Natural killer cell (primary cell): ENCODE data around the gene RHOD. TPM values are rescaled to one million over a fixed set of nuclear protein-coding genes. Genes with fewer than 3 reads are reported as not detected.

Source experiments
- ATAC-seq, 3 donors: fragments of 150-1000 bp in 2 of 3; fragments of 200-7000 bp in 1 of 3; cut with Tn5 transposase; 1 replicate in 1 of 3; 2 replicates in 2 of 3; pipeline ENCODE4 v1.10.0; 2021; ENCODE audit warnings: mild to moderate bottlenecking in 2 of 3, moderate library complexity in 2 of 3
- DNase-seq, 2 donors: peaks; one replicate each; pipeline versions ENCODE4 v3.0.0 to v3.0.0-alpha.2; 2013 to 2021; ENCODE audit warnings: mixed read lengths in 1 of 2
- H3K27ac ChIP-seq: one replicate; pipeline ENCODE4 v1.5.1; 2013; ENCODE audit warnings: mild to moderate bottlenecking, low read length
- H3K27me3 ChIP-seq: one replicate; pipeline ENCODE4 v1.6.1; 2013; ENCODE audit warnings: low read length; ENCODE audit not compliant: control insufficient read depth, insufficient read depth
- H3K36me3 ChIP-seq: one replicate; pipeline ENCODE4 v1.6.1; 2013; ENCODE audit warnings: low read length; ENCODE audit not compliant: control insufficient read depth, insufficient read depth
- H3K4me1 ChIP-seq: one replicate; pipeline ENCODE4 v1.6.1; 2013; ENCODE audit warnings: low read length; ENCODE audit not compliant: control insufficient read depth, insufficient read depth
- H3K4me3 ChIP-seq: one replicate; pipeline ENCODE4 v1.5.1; 2013; ENCODE audit warnings: low read length
- H3K9me3 ChIP-seq: one replicate; pipeline ENCODE4 v1.6.1; 2013; ENCODE audit warnings: low read length; ENCODE audit not compliant: control insufficient read depth, insufficient read depth
- H3K27ac Mint-ChIP-seq, 2 donors: one replicate each; pipeline ENCODE4 v1.8.0; 2022; ENCODE audit warnings: mild to moderate bottlenecking in 2 of 2, mixed read lengths in 2 of 2, moderate library complexity in 1 of 2
- H3K27me3 Mint-ChIP-seq, 2 donors: one replicate each; pipeline ENCODE4 v1.8.0; 2022; ENCODE audit warnings: low read depth in 2 of 2, mixed read lengths in 2 of 2
- H3K36me3 Mint-ChIP-seq: one replicate; pipeline ENCODE4 v1.8.0; 2022; ENCODE audit warnings: mixed read lengths
- H3K4me1 Mint-ChIP-seq, 2 donors: one replicate each; pipeline ENCODE4 v1.8.0; 2022; ENCODE audit warnings: mixed read lengths in 2 of 2
- H3K4me3 Mint-ChIP-seq: one replicate; pipeline ENCODE4 v1.8.0; 2022; ENCODE audit warnings: mild to moderate bottlenecking, moderate library complexity, mixed read lengths
- H3K9me3 Mint-ChIP-seq, 2 donors: one replicate each; pipeline ENCODE4 v1.8.0; 2022; ENCODE audit warnings: mixed read lengths in 2 of 2
- CTCF ChIP-seq: fragments of 200-600 bp; IDR thresholded peaks from one replicate; pipeline ENCODE4 v1.8.0; 2022; ENCODE audit warnings: antibody characterized with exemption
- whole genome bisulfite sequencing: methylation state at CpG from one replicate; pipeline ENCODE4 v1.1.7; 2013; ENCODE audit warnings: missing lambda C conversion rate; ENCODE audit not compliant: insufficient coverage; 5-methylcytosine and 5-hydroxymethylcytosine counted together
- intact Hi-C: fragments of 100-400 bp; cut with micrococcal nuclease; formaldehyde crosslinking; loops from one replicate; pipeline ENCODE4 v1.14.2; 2022
- total RNA-seq, 4 donors: library from RNA; stranded (reverse); fragments of 120-200 nt in 1 of 4; gene quantifications; one replicate each; pipeline versions ENCODE4 v1.2.3 to v1.2.4, GENCODE V29; 2013 to 2022

RHOD gene
- total RNA-seq, 3 donors from 2014 or later (not counting 1 experiment from before 2014, with no cell fraction given), result not detected

- H3K9me3 Mint-ChIP-seq, result no peaks in the 10 kb centered on the region
- intact Hi-C loops, result no loop called here
- DNase-seq (no peak), ATAC-seq (no peak)
- no peak overlapping the region for H3K27ac ChIP-seq
- TF ChIP-seq CTCF, result no peak
- H3K4me1 ChIP-seq, result peaks cover 32% of the 10 kb centered on the region
- no peak overlapping the region for H3K27ac Mint-ChIP-seq
- peaks cover 12 to 29% of the 10 kb centered on the region in 2 donors for H3K4me1 Mint-ChIP-seq
- H3K36me3 ChIP-seq, result no peaks in the 10 kb centered on the region
- WGBS, result 83% methylated on average over 5 of the region's 5 CpGs
- peaks cover 20 to 21% of the 10 kb centered on the region in 2 donors for H3K27me3 Mint-ChIP-seq
- H3K27me3 ChIP-seq, result peaks cover 20% of the 10 kb centered on the region
- H3K4me3 Mint-ChIP-seq, result no peak overlapping the region
- H3K9me3 ChIP-seq, result no peaks in the 10 kb centered on the region
- H3K4me3 ChIP-seq, result no peak overlapping the region
- H3K36me3 Mint-ChIP-seq, result no peaks in the 10 kb centered on the region
Observed at GRCh38 chr11:67026941-67027340, 29.7 kb upstream of the RHOD start.

GRCh38 chr11:67027483-67027930 is 29.1 kb upstream of the RHOD start:
- H3K27ac Mint-ChIP-seq, result no peak overlapping the region
- Histone ChIP-seq H3K27ac (no peak overlapping the region), H3K27me3 (peaks cover 15% of the 10 kb centered on the region), H3K36me3 (no peaks in the 10 kb centered on the region), H3K4me3 (no peak overlapping the region), H3K9me3 (no peaks in the 10 kb centered on the region), H3K4me1 (peaks cover 27% of the 10 kb centered on the region)
- no peak for TF ChIP-seq CTCF
- peaks cover 18% of the 10 kb centered on the region in 2 donors for H3K27me3 Mint-ChIP-seq
- H3K4me1 Mint-ChIP-seq, result peaks cover 12 to 24% of the 10 kb centered on the region in 2 donors
- intact Hi-C loops, result no loop called here
- ATAC-seq, result no peak
- 74% methylated on average over 12 of the region's 12 CpGs for WGBS
- no peak overlapping the region for H3K4me3 Mint-ChIP-seq
- no peak for DNase-seq
- no peaks in the 10 kb centered on the region for H3K36me3 Mint-ChIP-seq
- no peaks in the 10 kb centered on the region for H3K9me3 Mint-ChIP-seq

- intact Hi-C loops, result no loop called here
- no peaks in the 10 kb centered on the region for H3K9me3 Mint-ChIP-seq
- no peak overlapping the region for H3K4me3 Mint-ChIP-seq
- H3K27ac Mint-ChIP-seq, result no peak overlapping the region
- Histone ChIP-seq H3K4me3 (no peak overlapping the region), H3K4me1 (peaks cover 21% of the 10 kb centered on the region), H3K9me3 (no peaks in the 10 kb centered on the region), H3K27ac (no peak overlapping the region), H3K36me3 (no peaks in the 10 kb centered on the region), H3K27me3 (peaks cover 10% of the 10 kb centered on the region)
- ATAC-seq, result no peak
- WGBS, result 77% methylated on average over 4 of the region's 6 CpGs
- no peak for TF ChIP-seq CTCF
- H3K36me3 Mint-ChIP-seq, result no peaks in the 10 kb centered on the region
- H3K4me1 Mint-ChIP-seq, result peaks cover 12 to 23% of the 10 kb centered on the region in 2 donors
- no peak for DNase-seq
- peaks cover 15 to 17% of the 10 kb centered on the region in 2 donors for H3K27me3 Mint-ChIP-seq
Observed at GRCh38 chr11:67027943-67028542, 28.6 kb upstream of the RHOD start.

GRCh38 chr11:67029146-67029545 is 27.5 kb upstream of the RHOD start:
- H3K27me3 ChIP-seq, result peaks cover 3% of the 10 kb centered on the region
- H3K4me3 ChIP-seq, result no peak overlapping the region
- DNase-seq (no peak), ATAC-seq (no peak)
- H3K9me3 ChIP-seq, result no peaks in the 10 kb centered on the region
- intact Hi-C loops, result no loop called here
- Mint-ChIP-seq H3K9me3 (no peaks in the 10 kb centered on the region), H3K4me1 (peaks cover 12 to 15% of the 10 kb centered on the region in 2 donors), H3K36me3 (no peaks in the 10 kb centered on the region), H3K27me3 (peaks cover 15 to 20% of the 10 kb centered on the region in 2 donors), H3K27ac (no peak overlapping the region), H3K4me3 (no peak overlapping the region)
- peaks cover 14% of the 10 kb centered on the region for H3K4me1 ChIP-seq
- no peak for TF ChIP-seq CTCF
- H3K36me3 ChIP-seq, result no peaks in the 10 kb centered on the region
- H3K27ac ChIP-seq, result no peak overlapping the region
- WGBS, result 81% methylated on average over 5 of the region's 6 CpGs
